Measurements from ENCODE around the gene STARD13. TPM values are rescaled to one million over a fixed set of nuclear protein-coding genes. Genes with fewer than 3 reads are reported as not detected.

Gene STARD13
- total RNA-seq, 1 experiment from 2014 or later = 2.1 TPM

GRCh38 chr13:33227927-33228647 is 57.5 kb downstream of the STARD13 start:
- H4K20me1 ChIP-seq (ENCODE audit: control insufficient read depth, insufficient read depth, insufficient read length) = no peaks in the 10 kb centered on the region
- H3K4me1 ChIP-seq (ENCODE audit: insufficient read depth, low read length) = peaks cover 13% of the 10 kb centered on the region; the same call in 1 of the 2 replicates
- WGBS (ENCODE audit: extremely low coverage, insufficient read length, low lambda C conversion rate) = no CpG with 5 or more reads among the region's 7 CpGs
- no peak overlapping the region for H2AFZ ChIP-seq (ENCODE audit: low read length)
- H3T11ph ChIP-seq (ENCODE audit: low read length) = no peak overlapping the region
- H3K4ac ChIP-seq (ENCODE audit: low read depth, low read length) = no peak overlapping the region
- no peak for TF ChIP-seq CTCF (conservative IDR thresholded peaks at IDR 0.05)
- H4K8ac ChIP-seq (replicated peaks; ENCODE audit: insufficient read length, low read depth, low read length) = no peak overlapping the region
- peaks cover 4 to 16% (median 9%) of the 10 kb centered on the region in 3 experiments; a peak in 6 of 7 replicates for H3K36me3 Mint-ChIP-seq (ENCODE audit: insufficient read depth in 1 of 3, low read depth in 3 of 3)
- H2BK5ac ChIP-seq (ENCODE audit: insufficient read length, low read length) = no peak overlapping the region
- H3K9ac ChIP-seq (ENCODE audit: extremely low read depth, insufficient read length, low read length) = no peak overlapping the region
- no peaks in the 10 kb centered on the region for H3K79me1 ChIP-seq (ENCODE audit: insufficient read depth, low read depth, low read length, poor library complexity, severe bottlenecking)
- H3K23ac ChIP-seq (ENCODE audit: insufficient read length, low read depth, low read length) = no peak overlapping the region
- no peak overlapping the region for H2BK15ac ChIP-seq (ENCODE audit: low read depth, low read length)
- peaks cover 14 to 15% of the 10 kb centered on the region in 2 experiments for H3K9me3 Mint-ChIP-seq
- no peak overlapping the region for H4K5ac ChIP-seq (ENCODE audit: insufficient read length, low read depth, low read length)
- no peak for DNase-seq
- peaks cover 27 to 34% of the 10 kb centered on the region in 2 experiments for H3K4me1 Mint-ChIP-seq
- H4K91ac ChIP-seq (ENCODE audit: insufficient read length, low read depth, low read length) = no peak overlapping the region
- H3K18ac ChIP-seq (ENCODE audit: insufficient read length, low read depth, low read length) = no peak overlapping the region
- no peak overlapping the region for H3K4me2 ChIP-seq (ENCODE audit: insufficient read depth, insufficient read length, low read length)
- H3K27me3 ChIP-seq (ENCODE audit: insufficient read depth, low read length) = 0 out of 2 replicates have a peak, but pooled peaks cover 2% of the 10 kb centered on the region
- H3K27me3 Mint-ChIP-seq (ENCODE audit: low read depth) = no peaks in the 10 kb centered on the region
- H2AK5ac ChIP-seq (ENCODE audit: insufficient read length, low read length) = no peak overlapping the region
- H3K9me3 ChIP-seq (ENCODE audit: control insufficient read depth, low read depth, low read length) = peaks cover 8% of the 10 kb centered on the region
- H3K14ac ChIP-seq (ENCODE audit: insufficient read depth, low read length) = no peak overlapping the region
- no peak overlapping the region for H3K27ac ChIP-seq (ENCODE audit: insufficient read length, low read depth, low read length)
- no peak overlapping the region for H2BK12ac ChIP-seq (ENCODE audit: insufficient read length, low read depth, low read length)
- no peak overlapping the region for H2BK20ac ChIP-seq (ENCODE audit: low read depth, low read length, poor library complexity, severe bottlenecking)
- H3K27ac Mint-ChIP-seq = no peak overlapping the region
- H2BK120ac ChIP-seq (ENCODE audit: low read depth, low read length, poor library complexity, severe bottlenecking) = no peak overlapping the region
- H3K79me2 ChIP-seq (ENCODE audit: insufficient read depth, low read length) = no peaks in the 10 kb centered on the region; the same call in 1 of the 2 replicates
- H3K23me2 ChIP-seq (ENCODE audit: insufficient read length, low read depth, low read length, poor library complexity, severe bottlenecking) = no peaks in the 10 kb centered on the region
- no peak overlapping the region for H3K56ac ChIP-seq (ENCODE audit: insufficient read length, low read depth, low read length)
- H3K4me3 Mint-ChIP-seq = no peak overlapping the region

Measured in H9 (cell line).